IPS-18a (cell line): ENCODE results near the gene FAF1.
A peak's percentile ranks its signal among the peaks of the same experiment; 100 is the strongest.
"Not testable (repeated sequence)": the region's sequence is repeated elsewhere in the genome, so short reads cannot be mapped to it uniquely, and the experiment has no call there.

Experiments
- H3K27ac ChIP-seq: one replicate; pipeline ENCODE4 v1.5.1; 2013; ENCODE audit warnings: low read length
- H3K27me3 ChIP-seq: one replicate; pipeline ENCODE4 v1.6.1; 2013; ENCODE audit warnings: mild to moderate bottlenecking, low read length; ENCODE audit not compliant: control insufficient read depth, insufficient read depth
- H3K36me3 ChIP-seq: one replicate; pipeline ENCODE4 v1.6.1; 2013; ENCODE audit warnings: low read depth, low read length; ENCODE audit not compliant: control insufficient read depth
- H3K4me1 ChIP-seq: one replicate; pipeline ENCODE4 v1.6.1; 2013; ENCODE audit warnings: low read depth, low read length; ENCODE audit not compliant: control insufficient read depth
- H3K4me3 ChIP-seq: one replicate; pipeline ENCODE4 v1.5.1; 2013; ENCODE audit warnings: low read length
- H3K9ac ChIP-seq: one replicate; pipeline ENCODE4 v1.6.1; 2013; ENCODE audit warnings: mild to moderate bottlenecking, low read length, moderate library complexity
- H3K9me3 ChIP-seq: one replicate; pipeline ENCODE4 v1.6.1; 2013; ENCODE audit warnings: low read depth, low read length; ENCODE audit not compliant: control insufficient read depth

The FAF1 gene

GRCh38 chr1:50893466-50893865, 66.6 kb downstream of the FAF1 start:
- Histone ChIP-seq H3K4me3 (no peak overlapping the region), H3K4me1 (no peaks in the 10 kb centered on the region), H3K36me3 (no peaks in the 10 kb centered on the region), H3K27me3 (no peaks in the 10 kb centered on the region), H3K9ac (no peak overlapping the region), H3K27ac (no peak overlapping the region), H3K9me3 (peaks cover 11% of the 10 kb centered on the region)

- not testable (repeated sequence) for H3K4me1 ChIP-seq, H3K36me3 ChIP-seq, H3K27me3 ChIP-seq, H3K4me3 ChIP-seq, H3K9ac ChIP-seq, H3K9me3 ChIP-seq, H3K27ac ChIP-seq
These were observed 72.5 kb downstream of the FAF1 start for GRCh38 chr1:50887555-50887954.

GRCh38 chr1:50880373-50880772, 79.7 kb downstream of the FAF1 start:
- Histone ChIP-seq H3K9me3 (no peaks in the 10 kb centered on the region), H3K27me3 (no peaks in the 10 kb centered on the region), H3K9ac (no peak overlapping the region), H3K4me3 (no peak overlapping the region), H3K4me1 (no peaks in the 10 kb centered on the region), H3K27ac (no peak overlapping the region), H3K36me3 (no peaks in the 10 kb centered on the region)

GRCh38 chr1:50879137-50879536, 80.9 kb downstream of the FAF1 start:
- H3K9me3 ChIP-seq = no peaks in the 10 kb centered on the region
- no peaks in the 10 kb centered on the region for H3K27me3 ChIP-seq
- H3K36me3 ChIP-seq = no peaks in the 10 kb centered on the region
- no peaks in the 10 kb centered on the region for H3K4me1 ChIP-seq
- H3K9ac ChIP-seq = no peak overlapping the region
- H3K27ac ChIP-seq = no peak overlapping the region
- no peak overlapping the region for H3K4me3 ChIP-seq

GRCh38 chr1:50878434-50878833, 81.6 kb downstream of the FAF1 start:
- Histone ChIP-seq H3K27ac (no peak overlapping the region), H3K9ac (no peak overlapping the region), H3K36me3 (no peaks in the 10 kb centered on the region)

GRCh38 chr1:50877641-50878040, 82.4 kb downstream of the FAF1 start:
- no peaks in the 10 kb centered on the region for H3K9me3 ChIP-seq
- no peaks in the 10 kb centered on the region for H3K27me3 ChIP-seq
- H3K4me1 ChIP-seq = peaks cover 2% of the 10 kb centered on the region
- H3K9ac ChIP-seq = no peak overlapping the region
- H3K4me3 ChIP-seq = no peak overlapping the region
- H3K36me3 ChIP-seq = no peaks in the 10 kb centered on the region
- no peak overlapping the region for H3K27ac ChIP-seq

More at GRCh38 chr1:50878434-50878833, 81.6 kb downstream of the FAF1 start:
- H3K9me3 ChIP-seq = no peaks in the 10 kb centered on the region
- H3K4me3 ChIP-seq = no peak overlapping the region
- H3K27me3 ChIP-seq = no peaks in the 10 kb centered on the region
- H3K4me1 ChIP-seq = peaks cover 2% of the 10 kb centered on the region

- peaks cover 2% of the 10 kb centered on the region for H3K4me1 ChIP-seq
- H3K36me3 ChIP-seq = no peaks in the 10 kb centered on the region
- no peaks in the 10 kb centered on the region for H3K27me3 ChIP-seq
- H3K9me3 ChIP-seq = no peaks in the 10 kb centered on the region
- no peak overlapping the region for H3K9ac ChIP-seq
- peak overlapping the region; percentile 18 for H3K4me3 ChIP-seq
- H3K27ac ChIP-seq = no peak overlapping the region
These were observed 86.4 kb downstream of the FAF1 start for GRCh38 chr1:50873458-50874187.

GRCh38 chr1:50864845-50865244, 95.2 kb downstream of the FAF1 start:
- not testable (repeated sequence) for H3K4me1 ChIP-seq, H3K27ac ChIP-seq, H3K27me3 ChIP-seq, H3K36me3 ChIP-seq, H3K4me3 ChIP-seq, H3K9me3 ChIP-seq, H3K9ac ChIP-seq

GRCh38 chr1:50861772-50862171, 98.3 kb downstream of the FAF1 start:
- Histone ChIP-seq H3K36me3 (no peaks in the 10 kb centered on the region), H3K27me3 (no peaks in the 10 kb centered on the region), H3K4me3 (no peak overlapping the region), H3K27ac (no peak overlapping the region), H3K4me1 (no peaks in the 10 kb centered on the region), H3K9me3 (peaks cover 8% of the 10 kb centered on the region), H3K9ac (no peak overlapping the region)

- Histone ChIP-seq H3K9me3 (peaks cover 8% of the 10 kb centered on the region), H3K27me3 (no peaks in the 10 kb centered on the region), H3K4me1 (no peaks in the 10 kb centered on the region), H3K4me3 (no peak overlapping the region), H3K36me3 (no peaks in the 10 kb centered on the region), H3K9ac (no peak overlapping the region), H3K27ac (no peak overlapping the region)
These were observed 99.4 kb downstream of the FAF1 start for GRCh38 chr1:50860702-50861101.

GRCh38 chr1:50860256-50860655, 99.8 kb downstream of the FAF1 start:
- Histone ChIP-seq H3K9me3 (peaks cover 8% of the 10 kb centered on the region), H3K27ac (no peak overlapping the region), H3K9ac (no peak overlapping the region), H3K36me3 (no peaks in the 10 kb centered on the region), H3K4me1 (no peaks in the 10 kb centered on the region), H3K4me3 (no peak overlapping the region), H3K27me3 (no peaks in the 10 kb centered on the region)

- Histone ChIP-seq H3K9me3 (peaks cover 8% of the 10 kb centered on the region), H3K27me3 (no peaks in the 10 kb centered on the region), H3K9ac (no peak overlapping the region), H3K36me3 (no peaks in the 10 kb centered on the region), H3K4me3 (no peak overlapping the region), H3K27ac (no peak overlapping the region), H3K4me1 (no peaks in the 10 kb centered on the region)
These were observed 100.4 kb downstream of the FAF1 start for GRCh38 chr1:50859657-50860056.
